Karpas-422 (cell line): ENCODE results near the gene CDKAL1. TPM values are rescaled to one million over a fixed set of nuclear protein-coding genes. Genes with fewer than 3 reads are reported as not detected.
A peak's percentile ranks its signal among the peaks of the same experiment; 100 is the strongest.
"Not testable (repeated sequence)": the region's sequence is repeated elsewhere in the genome, so short reads cannot be mapped to it uniquely, and the experiment has no call there.

Experiments
- DNase-seq: peaks from one replicate; pipeline ENCODE4 v3.0.0-alpha.2; 2015
- H2AFZ ChIP-seq: fragments of 200-600 bp; sonication (generic); 2 replicates; pipeline ENCODE4 v1.6.1; 2014; ENCODE audit warnings: antibody characterized with exemption, low read length, mixed read lengths
- H3K27ac ChIP-seq: fragments of 200-600 bp; sonication (generic); 2 replicates; pipeline ENCODE4 v1.5.1; 2014; ENCODE audit warnings: mild to moderate bottlenecking, low read length, moderate library complexity
- H3K27me3 ChIP-seq: fragments of 200-600 bp; sonication (generic); 2 replicates; pipeline ENCODE4 v1.6.1; 2014; ENCODE audit warnings: low read length, mixed read lengths
- H3K36me3 ChIP-seq: fragments of 200-600 bp; sonication (generic); 2 replicates; pipeline ENCODE4 v1.6.1; 2014; ENCODE audit warnings: low read length, mixed read lengths; ENCODE audit not compliant: insufficient read depth
- H3K4me1 ChIP-seq: fragments of 200-600 bp; sonication (generic); 2 replicates; pipeline ENCODE4 v1.6.1; 2014; ENCODE audit warnings: mild to moderate bottlenecking, low read length, mixed read lengths
- H3K4me2 ChIP-seq: fragments of 200-600 bp; sonication (generic); 2 replicates; pipeline ENCODE4 v1.6.1; 2014; ENCODE audit warnings: low read length, low read depth, mild to moderate bottlenecking; ENCODE audit not compliant: poor library complexity, severe bottlenecking
- H3K4me3 ChIP-seq: fragments of 200-600 bp; sonication (generic); 2 replicates; pipeline ENCODE4 v1.5.1; 2014; ENCODE audit warnings: mild to moderate bottlenecking, antibody characterized with exemption, low read length, mixed read lengths
- H3K79me2 ChIP-seq: fragments of 200-600 bp; sonication (generic); 2 replicates; pipeline ENCODE4 v1.6.1; 2014; ENCODE audit warnings: mild to moderate bottlenecking, low read length, mixed read lengths
- H3K9ac ChIP-seq: fragments of 200-600 bp; sonication (generic); 2 replicates; pipeline ENCODE4 v1.6.0; 2014; ENCODE audit warnings: low read length
- H3K9me2 ChIP-seq: fragments of 200-600 bp; sonication (generic), shearing (Covaris generic); replicated peaks from 2 replicates; pipeline ENCODE4 v1.6.0; 2014; ENCODE audit warnings: mild to moderate bottlenecking, low read length, moderate library complexity; ENCODE audit not compliant: insufficient read depth
- H3K9me3 ChIP-seq: fragments of 300-700, 200-600 bp; sonication (generic); 2 replicates; pipeline ENCODE4 v1.6.1; 2014; ENCODE audit warnings: low read length, mixed read lengths
- H4K20me1 ChIP-seq: fragments of 200-600 bp; sonication (generic); 2 replicates; pipeline ENCODE4 v1.6.1; 2014; ENCODE audit warnings: mild to moderate bottlenecking, antibody characterized with exemption, low read length, low read depth; ENCODE audit not compliant: insufficient read depth
- total RNA-seq: library from RNA; depleted of rRNA; stranded (reverse); fragments of >200 nt; shearing (Covaris generic); gene quantifications from 2 replicates; pipeline ENCODE4 v1.2.3, GENCODE V29; 2014; ENCODE audit warnings: low replicate concordance

CDKAL1 gene
- total RNA-seq, 1 experiment from 2014 or later: 23.7 TPM

- Histone ChIP-seq H3K79me2 (no peaks in the 10 kb centered on the region), H3K27me3 (no peaks in the 10 kb centered on the region), H2AFZ (no peak overlapping the region), H3K9me2 (no peaks in the 10 kb centered on the region), H3K4me3 (no peak overlapping the region), H3K9ac (no peak overlapping the region), H3K27ac (no peak overlapping the region), H3K4me1 (no peaks in the 10 kb centered on the region), H3K4me2 (no peak overlapping the region), H3K9me3 (no peaks in the 10 kb centered on the region), H4K20me1 (no peaks in the 10 kb centered on the region), H3K36me3 (no peaks in the 10 kb centered on the region)
- no peak for DNase-seq
Observed at GRCh38 chr6:20509212-20509611, 25.0 kb upstream of the CDKAL1 start.

GRCh38 chr6:20511852-20512251 is 22.4 kb upstream of the CDKAL1 start:
- no peak overlapping the region for H3K27ac ChIP-seq
- DNase-seq: no peak
- H3K4me2 ChIP-seq: no peak overlapping the region
- no peak overlapping the region for H3K9ac ChIP-seq
- H3K4me3 ChIP-seq: no peak overlapping the region
- H3K4me1 ChIP-seq: no peaks in the 10 kb centered on the region
- no peak overlapping the region for H2AFZ ChIP-seq
- no peaks in the 10 kb centered on the region for H4K20me1 ChIP-seq
- H3K9me3 ChIP-seq: no peaks in the 10 kb centered on the region
- H3K79me2 ChIP-seq: no peaks in the 10 kb centered on the region
- H3K9me2 ChIP-seq: no peaks in the 10 kb centered on the region
- no peaks in the 10 kb centered on the region for H3K27me3 ChIP-seq
- no peaks in the 10 kb centered on the region for H3K36me3 ChIP-seq

- H3K9ac ChIP-seq, H3K9me2 ChIP-seq, H3K27ac ChIP-seq, H3K4me2 ChIP-seq, H4K20me1 ChIP-seq, H3K79me2 ChIP-seq, H3K9me3 ChIP-seq, H3K4me3 ChIP-seq, DNase-seq, H2AFZ ChIP-seq, H3K36me3 ChIP-seq, H3K4me1 ChIP-seq, H3K27me3 ChIP-seq: not testable (repeated sequence)
Observed at GRCh38 chr6:20525208-20525607, 9.0 kb upstream of the CDKAL1 start.

GRCh38 chr6:20529086-20529448 is 5.2 kb upstream of the CDKAL1 start:
- H3K36me3 ChIP-seq, H3K9me2 ChIP-seq, H3K79me2 ChIP-seq, H3K9ac ChIP-seq, H4K20me1 ChIP-seq, H3K27ac ChIP-seq, H3K9me3 ChIP-seq, H3K4me3 ChIP-seq, H3K27me3 ChIP-seq, H2AFZ ChIP-seq: not testable (repeated sequence)
- Histone ChIP-seq H3K4me1 (peaks cover 14% of the 10 kb centered on the region), H3K4me2 (peak overlapping the region; percentile 59)
- DNase-seq: peak; percentile 89

GRCh38 chr6:20532881-20533280 is 1.4 kb upstream of the CDKAL1 start:
- Histone ChIP-seq H3K9me3 (no peaks in the 10 kb centered on the region), H3K27ac (no peak overlapping the region), H3K36me3 (no peaks in the 10 kb centered on the region), H3K9me2 (no peaks in the 10 kb centered on the region), H3K4me1 (peaks cover 31% of the 10 kb centered on the region), H2AFZ (no peak overlapping the region), H3K4me2 (no peak overlapping the region), H3K79me2 (peaks cover 34% of the 10 kb centered on the region), H3K27me3 (no peaks in the 10 kb centered on the region), H3K9ac (no peak overlapping the region), H3K4me3 (no peak overlapping the region), H4K20me1 (no peaks in the 10 kb centered on the region)
- DNase-seq: no peak

- H2AFZ ChIP-seq: peak overlapping the region; percentile 38
- H3K27me3 ChIP-seq: no peaks in the 10 kb centered on the region
- DNase-seq: no peak
- H3K9me2 ChIP-seq: no peaks in the 10 kb centered on the region
- H4K20me1 ChIP-seq: no peaks in the 10 kb centered on the region
- no peaks in the 10 kb centered on the region for H3K36me3 ChIP-seq
- H3K9me3 ChIP-seq: no peaks in the 10 kb centered on the region
- peaks cover 43% of the 10 kb centered on the region for H3K79me2 ChIP-seq
- peaks cover 24% of the 10 kb centered on the region for H3K4me1 ChIP-seq
- H3K4me3 ChIP-seq: peak overlapping the region; percentile 72
- H3K9ac ChIP-seq: peak overlapping the region; percentile 77
- H3K4me2 ChIP-seq: peak overlapping the region; percentile 88
- H3K27ac ChIP-seq: no peak overlapping the region
Observed at GRCh38 chr6:20533746-20534294, 437 bp upstream of the CDKAL1 start.

- peak; percentile 30 for DNase-seq
- Histone ChIP-seq H3K27ac (no peak overlapping the region), H3K9me2 (no peaks in the 10 kb centered on the region), H3K4me3 (no peak overlapping the region), H3K36me3 (peaks cover 19% of the 10 kb centered on the region), H2AFZ (no peak overlapping the region), H3K9me3 (no peaks in the 10 kb centered on the region), H3K27me3 (no peaks in the 10 kb centered on the region), H3K4me2 (no peak overlapping the region), H3K79me2 (peaks cover 83% of the 10 kb centered on the region), H3K9ac (no peak overlapping the region), H3K4me1 (peaks cover 24% of the 10 kb centered on the region), H4K20me1 (no peaks in the 10 kb centered on the region)
Observed at GRCh38 chr6:20538131-20538662, 3.9 kb downstream of the CDKAL1 start.

- Histone ChIP-seq H3K27me3 (no peaks in the 10 kb centered on the region), H3K79me2 (peaks cover 88% of the 10 kb centered on the region), H4K20me1 (no peaks in the 10 kb centered on the region), H3K9me2 (no peaks in the 10 kb centered on the region), H3K27ac (no peak overlapping the region), H3K9ac (no peak overlapping the region), H3K4me1 (peaks cover 18% of the 10 kb centered on the region), H3K36me3 (peaks cover 21% of the 10 kb centered on the region), H3K4me2 (no peak overlapping the region), H3K4me3 (no peak overlapping the region), H2AFZ (no peak overlapping the region), H3K9me3 (no peaks in the 10 kb centered on the region)
- no peak for DNase-seq
Observed at GRCh38 chr6:20538907-20539306, 4.7 kb downstream of the CDKAL1 start.
